GM12872 (cell line): ENCODE results near the gene PPM1N.

Experiments
- TF ChIP-seq, protein P1 (sequence below): IDR thresholded peaks from 3 replicates; pipeline ENCODE4 v1.5.1; 2011; ENCODE audit warnings: low read depth, mild to moderate bottlenecking, low read length, moderate library complexity; ENCODE audit not compliant: insufficient read depth

PPM1N gene

DNA sequence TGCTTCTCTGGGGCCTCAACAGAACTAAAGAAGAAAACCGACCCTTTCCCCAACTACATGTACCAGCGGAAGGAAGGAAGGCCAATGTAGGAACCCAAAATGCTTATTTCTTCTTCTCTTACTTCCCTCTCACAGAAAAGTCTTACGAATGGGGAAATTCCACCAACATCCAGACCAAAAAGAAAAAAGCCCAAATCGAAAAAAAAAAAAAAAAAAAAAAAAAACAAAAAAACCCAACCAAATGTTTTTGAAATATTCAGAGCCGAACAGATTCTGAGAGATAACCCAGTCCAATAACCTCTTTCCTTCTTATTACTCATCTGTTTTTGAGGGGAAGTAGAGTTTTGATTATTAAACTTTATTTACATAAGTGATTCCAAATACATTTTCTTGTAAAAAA is 3.9 kb downstream of the PPM1N start:
- TF ChIP-seq, protein P1, sequence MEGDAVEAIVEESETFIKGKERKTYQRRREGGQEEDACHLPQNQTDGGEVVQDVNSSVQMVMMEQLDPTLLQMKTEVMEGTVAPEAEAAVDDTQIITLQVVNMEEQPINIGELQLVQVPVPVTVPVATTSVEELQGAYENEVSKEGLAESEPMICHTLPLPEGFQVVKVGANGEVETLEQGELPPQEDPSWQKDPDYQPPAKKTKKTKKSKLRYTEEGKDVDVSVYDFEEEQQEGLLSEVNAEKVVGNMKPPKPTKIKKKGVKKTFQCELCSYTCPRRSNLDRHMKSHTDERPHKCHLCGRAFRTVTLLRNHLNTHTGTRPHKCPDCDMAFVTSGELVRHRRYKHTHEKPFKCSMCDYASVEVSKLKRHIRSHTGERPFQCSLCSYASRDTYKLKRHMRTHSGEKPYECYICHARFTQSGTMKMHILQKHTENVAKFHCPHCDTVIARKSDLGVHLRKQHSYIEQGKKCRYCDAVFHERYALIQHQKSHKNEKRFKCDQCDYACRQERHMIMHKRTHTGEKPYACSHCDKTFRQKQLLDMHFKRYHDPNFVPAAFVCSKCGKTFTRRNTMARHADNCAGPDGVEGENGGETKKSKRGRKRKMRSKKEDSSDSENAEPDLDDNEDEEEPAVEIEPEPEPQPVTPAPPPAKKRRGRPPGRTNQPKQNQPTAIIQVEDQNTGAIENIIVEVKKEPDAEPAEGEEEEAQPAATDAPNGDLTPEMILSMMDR = no peak

- TF ChIP-seq, protein P1 = no peak
Observed at GRCh38 chr19:45503909-45504308, 5.7 kb downstream of the PPM1N start.

DNA sequence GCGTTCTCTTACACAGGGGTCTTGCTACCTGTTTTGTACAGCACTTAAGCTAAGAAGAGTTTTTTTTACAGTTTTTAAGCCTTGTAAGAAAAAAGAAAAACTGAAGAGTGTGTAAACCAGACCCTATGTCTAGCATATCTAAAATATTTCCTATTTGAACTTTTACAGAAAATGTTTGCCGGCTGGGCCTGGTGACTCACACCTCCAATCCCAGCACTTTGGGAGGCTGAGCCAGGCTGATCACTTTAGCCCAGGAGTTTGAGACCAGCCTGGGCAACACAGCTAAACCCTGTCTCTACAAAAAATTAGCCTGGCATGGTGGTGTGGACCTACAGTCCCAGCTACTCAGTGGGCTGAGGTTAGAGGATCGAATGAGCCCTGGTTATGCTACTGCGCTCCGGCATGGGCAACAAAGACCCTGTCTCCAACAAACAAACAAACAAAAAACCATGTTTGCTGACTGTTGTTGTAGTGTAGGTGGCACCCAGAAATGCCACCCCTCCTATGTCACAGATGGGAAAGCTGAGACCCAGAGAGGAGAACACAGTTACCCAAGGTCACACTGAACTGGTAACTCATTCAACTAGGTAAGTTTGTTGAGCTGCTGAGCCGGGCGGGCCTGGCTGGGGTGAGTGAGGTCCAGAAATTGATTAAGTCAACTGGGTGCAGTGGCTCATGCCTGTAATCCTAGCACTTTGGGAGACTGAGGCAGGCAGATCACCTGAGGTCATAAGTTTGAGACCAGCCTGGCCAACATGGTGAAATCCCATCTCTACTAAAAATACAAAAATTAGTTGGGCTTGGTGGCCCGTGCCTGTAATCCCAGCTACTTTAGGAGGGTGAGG is 7.1 kb downstream of the PPM1N start:
- TF ChIP-seq, protein P1 = no peak

GRCh38 chr19:45505996-45506245 is 7.7 kb downstream of the PPM1N start:
- TF ChIP-seq, protein P1 = no peak

DNA sequence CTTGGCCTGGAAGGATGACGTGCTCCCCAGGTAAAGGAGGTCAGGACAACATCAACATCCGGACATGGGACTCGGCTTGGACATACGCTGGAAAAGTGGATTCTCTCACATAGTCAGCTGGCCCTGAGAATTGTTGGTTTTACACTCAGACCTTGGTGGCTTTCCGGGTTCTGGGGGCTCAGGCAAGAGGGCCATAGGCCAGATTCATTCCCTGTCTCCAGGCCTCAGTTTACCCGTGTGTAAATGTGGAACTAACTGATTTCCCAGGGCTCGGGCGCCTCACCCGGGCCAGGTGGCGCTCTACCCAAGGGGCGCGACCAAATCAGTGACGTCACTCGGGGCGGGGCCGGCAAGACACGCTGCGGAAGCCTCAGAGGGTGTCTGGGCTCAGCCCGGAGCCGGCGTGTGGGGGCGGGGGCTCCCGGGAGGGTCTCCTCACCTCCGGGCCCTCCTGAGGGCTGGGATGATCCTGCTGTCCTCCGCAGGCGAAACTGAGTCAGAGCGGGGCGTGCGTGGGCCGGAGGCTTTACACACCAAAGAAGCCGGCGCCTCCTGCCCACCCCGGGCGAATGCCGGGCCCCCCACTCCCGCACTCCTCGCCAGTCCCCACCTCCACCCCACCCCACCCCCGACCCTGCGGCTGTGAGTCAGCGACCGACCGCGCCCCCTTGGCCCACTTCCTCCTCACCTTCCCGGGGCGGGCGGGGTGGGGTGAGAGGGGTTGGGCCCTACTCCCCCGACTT is 8.2 kb downstream of the PPM1N start:
- TF ChIP-seq, protein P1 = peak; percentile 58

- TF ChIP-seq, protein P1 = no peak
Observed at GRCh38 chr19:45506989-45507871, 9.0 kb downstream of the PPM1N start, which contains the start of gene VASP. Gene VASP (plus strand): TSS chr19:45507479. CDS start chr19:45507772, 293 bp downstream.

DNA sequence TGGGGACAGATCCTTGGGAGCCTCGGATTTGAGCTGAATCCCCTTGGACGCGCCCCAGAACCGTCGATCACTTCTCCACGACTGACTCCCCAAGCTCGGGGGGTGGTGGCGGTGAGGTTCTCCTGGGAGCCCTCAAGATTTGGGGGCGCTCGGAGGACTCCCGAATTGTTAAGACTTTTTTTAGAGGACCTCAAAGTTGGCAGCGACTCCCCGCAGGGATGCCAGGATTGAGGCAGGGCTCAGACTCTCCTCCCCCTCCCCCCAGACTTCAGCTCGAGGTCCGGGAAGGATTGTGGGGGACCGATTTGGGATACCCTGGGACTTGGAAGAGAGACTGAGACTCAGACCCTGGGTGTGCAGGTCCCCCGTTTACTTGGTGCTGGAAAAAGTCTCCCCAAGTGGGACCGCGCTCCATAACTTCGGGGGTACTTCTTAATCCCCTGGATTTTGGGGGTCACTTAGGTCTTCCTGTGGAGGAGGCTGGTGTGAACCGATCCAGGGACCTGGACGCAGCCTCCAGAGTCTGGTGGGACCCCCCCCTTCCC is 9.7 kb downstream of the PPM1N start:
- TF ChIP-seq, protein P1 = no peak
